WTC11 (cell line): Measurements from ENCODE around the gene LARGE1. TPM values are rescaled to one million over a fixed set of nuclear protein-coding genes. Genes with fewer than 3 reads are reported as not detected.
A peak's percentile ranks its signal among the peaks of the same experiment; 100 is the strongest.

Source experiments
- ATAC-seq: fragments of 200-7000 bp; cut with Tn5 transposase; 2 replicates; pipeline ENCODE4 v1.10.0; 2021; ENCODE audit warnings: mild to moderate bottlenecking, moderate library complexity
- CTCF ChIA-PET: fragments of 300-600 bp; sonication (Branson Sonifier 250); formaldehyde crosslinking; loops from one replicate; lab custom pipeline; 2021; ENCODE audit warnings: antibody characterized with exemption; lab: Charles Lee
- POLR2A ChIA-PET: fragments of 350-600 bp; sonication (Branson Sonifier 250); formaldehyde crosslinking; loops from one replicate; lab custom pipeline; 2021; ENCODE audit warnings: antibody characterized with exemption; lab: Charles Lee
- DNase-seq: peaks from one replicate; pipeline ENCODE4 v3.0.0; 2021; ENCODE audit warnings: low spot score
- H3K27ac Mint-ChIP-seq: 2 replicates; pipeline ENCODE4 v1.8.0; 2021; ENCODE audit warnings: mixed read lengths
- H3K27me3 Mint-ChIP-seq: 2 replicates; pipeline ENCODE4 v1.8.0; 2021; ENCODE audit warnings: low read depth, mild to moderate bottlenecking, moderate library complexity, mixed read lengths
- H3K36me3 Mint-ChIP-seq: 2 replicates; pipeline ENCODE4 v1.8.0; 2021; ENCODE audit warnings: mixed read lengths
- H3K4me1 Mint-ChIP-seq: 2 replicates; pipeline ENCODE4 v1.8.0; 2022; ENCODE audit warnings: mixed read lengths
- H3K4me3 Mint-ChIP-seq: 2 replicates; pipeline ENCODE4 v1.8.0; 2021; ENCODE audit warnings: mild to moderate bottlenecking, moderate library complexity, mixed read lengths
- H3K9me3 Mint-ChIP-seq: 2 replicates; pipeline ENCODE4 v1.8.0; 2021; ENCODE audit warnings: mixed read lengths
- AFF4 ChIP-seq: sonication (generic); formaldehyde crosslinking; IDR thresholded peaks from 2 replicates; pipeline ENCODE4 v1.8.1; 2023; ENCODE audit warnings: mild to moderate bottlenecking, missing genetic modification reagents, borderline replicate concordance
- AR ChIP-seq: fragments of 250-450 bp; sonication (Bioruptor Pico); IDR thresholded peaks from 2 replicates; pipeline ENCODE4 v1.9.0; 2021; ENCODE audit warnings: mild to moderate bottlenecking
- CBFB ChIP-seq: sonication (generic); formaldehyde crosslinking; IDR thresholded peaks from 2 replicates; pipeline ENCODE4 v1.8.1; 2022; ENCODE audit warnings: mild to moderate bottlenecking, low read depth, missing genetic modification reagents
- E2F4 ChIP-seq: sonication (generic); formaldehyde crosslinking; IDR thresholded peaks from 2 replicates; pipeline ENCODE4 v1.8.1; 2022; ENCODE audit warnings: low read depth, mild to moderate bottlenecking, moderate library complexity, missing genetic modification reagents, borderline replicate concordance
- EMX1 ChIP-seq: fragments of 250-450 bp; sonication (Bioruptor Pico); IDR thresholded peaks from 2 replicates; pipeline ENCODE4 v1.8.0; 2021; ENCODE audit warnings: mild to moderate bottlenecking
- FOXJ3 ChIP-seq: sonication (generic); formaldehyde crosslinking; IDR thresholded peaks from 2 replicates; pipeline ENCODE4 v1.9.0; 2021; ENCODE audit warnings: missing genetic modification reagents, mild to moderate bottlenecking, borderline replicate concordance
- GRHL2 ChIP-seq: fragments of 250-450 bp; sonication (Bioruptor Pico); IDR thresholded peaks from 2 replicates; pipeline ENCODE4 v1.8.0; 2022; ENCODE audit warnings: mild to moderate bottlenecking, moderate library complexity; ENCODE audit not compliant: insufficient replicate concordance, severe bottlenecking
- NR2C2 ChIP-seq: sonication (generic); formaldehyde crosslinking; IDR thresholded peaks from 2 replicates; pipeline ENCODE4 v1.8.0; 2022; ENCODE audit warnings: mild to moderate bottlenecking, missing genetic modification reagents
- OVOL2 ChIP-seq: fragments of 250-450 bp; sonication (Bioruptor Pico); IDR thresholded peaks from 2 replicates; pipeline ENCODE4 v1.9.0; 2021; ENCODE audit warnings: mild to moderate bottlenecking, borderline replicate concordance
- PRDM15 ChIP-seq: sonication (generic); formaldehyde crosslinking; IDR thresholded peaks from 2 replicates; pipeline ENCODE4 v1.8.0; 2022; ENCODE audit warnings: missing genetic modification reagents
- SOX15 ChIP-seq: fragments of 250-450 bp; sonication (Bioruptor Pico); IDR thresholded peaks from 2 replicates; pipeline ENCODE4 v1.9.0; 2021; ENCODE audit warnings: mild to moderate bottlenecking
- TEAD1 ChIP-seq: sonication (generic); formaldehyde crosslinking; IDR thresholded peaks from 2 replicates; pipeline ENCODE4 v1.8.0; 2022; ENCODE audit warnings: mild to moderate bottlenecking, missing genetic modification reagents
- ZBTB43 ChIP-seq: sonication (generic); formaldehyde crosslinking; IDR thresholded peaks from 2 replicates; pipeline ENCODE4 v1.8.1; 2023; ENCODE audit warnings: mild to moderate bottlenecking, missing genetic modification reagents
- ZMAT4 ChIP-seq: fragments of 250-450 bp; sonication (Bioruptor Pico); IDR thresholded peaks from 2 replicates; pipeline ENCODE4 v1.9.0; 2021; ENCODE audit warnings: mild to moderate bottlenecking
- ZNF121 ChIP-seq: sonication (generic); formaldehyde crosslinking; IDR thresholded peaks from 2 replicates; pipeline ENCODE4 v1.8.0; 2023; ENCODE audit warnings: missing genetic modification reagents
- ZNF425 ChIP-seq: fragments of 250-450 bp; sonication (Bioruptor Pico); conservative IDR thresholded peaks from 2 replicates; pipeline ENCODE4 v1.9.0; 2021; ENCODE audit warnings: mild to moderate bottlenecking
- ZNF512 ChIP-seq: sonication (generic); formaldehyde crosslinking; IDR thresholded peaks from 2 replicates; pipeline ENCODE4 v1.8.1; 2022; ENCODE audit warnings: missing genetic modification reagents, borderline replicate concordance
- ZNF671 ChIP-seq: fragments of 250-450 bp; sonication (Bioruptor Pico); IDR thresholded peaks from 2 replicates; pipeline ENCODE4 v1.8.0; 2021; ENCODE audit warnings: mild to moderate bottlenecking
- total RNA-seq: library from RNA; stranded (reverse); gene quantifications from 3 replicates; pipeline ENCODE4 v1.2.3, GENCODE V29; 2021

The LARGE1 gene
- total RNA-seq, 1 experiment from 2014 or later, result 72.6 TPM

GRCh38 chr22:33873666-33874065, 46.6 kb downstream of the LARGE1 start:
- Mint-ChIP-seq H3K27me3 (no peaks in the 10 kb centered on the region), H3K9me3 (no peaks in the 10 kb centered on the region), H3K27ac (peak overlapping the region; percentile 39), H3K4me3 (no peak overlapping the region), H3K4me1 (peaks cover 75% of the 10 kb centered on the region), H3K36me3 (no peaks in the 10 kb centered on the region)
- POLR2A ChIA-PET, result no interaction called here
- CTCF ChIA-PET, result interaction anchor here (1.0 kb wide), 1 partner anchor 52 kb away, joined by 3 read pairs; no protein-coding TSS in a partner anchor
- TF ChIP-seq SOX15 (no peak), CBFB (CRISPR knock-in tag) (no peak), ZMAT4 (CRISPR knock-in tag) (no peak), GRHL2 (no peak), ZNF512 (CRISPR knock-in tag) (no peak), ZNF425 (no peak), ZBTB43 (CRISPR knock-in tag) (no peak), TEAD1 (no peak), E2F4 (CRISPR knock-in tag) (no peak), NR2C2 (no peak), PRDM15 (CRISPR knock-in tag) (no peak), ZNF121 (CRISPR knock-in tag) (no peak), EMX1 (CRISPR knock-in tag) (no peak), ZNF671 (no peak), FOXJ3 (CRISPR knock-in tag) (no peak)
- ATAC-seq (peak; percentile 12; the same call in 1 of the 2 replicates), DNase-seq (no peak)

- ChIA-PET CTCF (no interaction called here), POLR2A (no interaction called here)
- Mint-ChIP-seq H3K9me3 (no peaks in the 10 kb centered on the region), H3K27ac (peak overlapping the region; percentile 39; the same call in 1 of the 2 replicates), H3K27me3 (no peaks in the 10 kb centered on the region), H3K4me1 (peaks cover 75% of the 10 kb centered on the region), H3K36me3 (no peaks in the 10 kb centered on the region), H3K4me3 (no peak overlapping the region)
- DNase-seq, result no peak
- ATAC-seq, result no peak
- TF ChIP-seq OVOL2 (CRISPR knock-in tag) (no peak), AR (CRISPR knock-in tag) (no peak), AFF4 (no peak)
Observed at GRCh38 chr22:33873186-33873585, 47.1 kb downstream of the LARGE1 start.
